Iris pigment epithelial cell (primary cell): ENCODE data around the gene PODN.
A peak's percentile ranks its signal among the peaks of the same experiment; 100 is the strongest.

Source experiments
- DNase-seq: peaks from one replicate; pipeline ENCODE4 v3.0.0-alpha.2; 2011; ENCODE audit warnings: low read depth

The PODN gene

DNA sequence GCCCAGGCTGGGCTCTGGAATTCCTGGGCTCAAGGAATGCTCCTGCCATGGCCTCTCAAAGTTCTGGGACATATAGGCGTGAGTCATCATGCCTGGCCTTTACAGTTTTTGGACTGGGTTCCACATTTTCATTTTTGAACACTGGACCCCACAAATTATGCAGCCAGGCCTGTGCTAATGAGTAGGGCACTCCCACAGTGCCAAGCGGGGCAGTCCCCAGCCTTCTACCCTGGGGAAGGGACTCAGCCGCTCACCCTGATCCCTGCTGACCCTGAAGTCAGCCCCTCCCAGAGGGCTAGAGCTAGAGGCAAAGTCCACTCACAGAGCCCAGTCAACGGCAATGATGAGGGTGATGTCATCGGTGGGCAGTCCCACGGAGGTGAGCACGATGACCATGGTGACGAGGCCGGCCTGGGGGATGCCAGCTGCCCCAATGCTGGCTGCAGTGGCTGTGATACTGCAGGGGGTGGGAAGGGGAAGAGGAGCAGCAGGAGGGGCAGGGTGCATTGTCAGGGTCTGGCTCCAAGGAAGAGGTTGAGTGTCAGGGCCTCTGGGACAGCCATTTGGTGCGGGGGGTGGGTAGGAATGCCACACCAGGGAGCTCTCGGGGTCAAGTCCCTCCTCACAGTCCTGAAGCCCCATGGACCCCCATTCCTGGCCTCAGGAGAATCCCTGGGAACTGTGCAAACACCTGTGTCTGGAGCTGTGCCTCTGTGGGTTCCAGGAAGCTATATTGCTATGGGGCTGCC lies 27.6 kb downstream of the PODN start:
- DNase-seq: no peak

DNA sequence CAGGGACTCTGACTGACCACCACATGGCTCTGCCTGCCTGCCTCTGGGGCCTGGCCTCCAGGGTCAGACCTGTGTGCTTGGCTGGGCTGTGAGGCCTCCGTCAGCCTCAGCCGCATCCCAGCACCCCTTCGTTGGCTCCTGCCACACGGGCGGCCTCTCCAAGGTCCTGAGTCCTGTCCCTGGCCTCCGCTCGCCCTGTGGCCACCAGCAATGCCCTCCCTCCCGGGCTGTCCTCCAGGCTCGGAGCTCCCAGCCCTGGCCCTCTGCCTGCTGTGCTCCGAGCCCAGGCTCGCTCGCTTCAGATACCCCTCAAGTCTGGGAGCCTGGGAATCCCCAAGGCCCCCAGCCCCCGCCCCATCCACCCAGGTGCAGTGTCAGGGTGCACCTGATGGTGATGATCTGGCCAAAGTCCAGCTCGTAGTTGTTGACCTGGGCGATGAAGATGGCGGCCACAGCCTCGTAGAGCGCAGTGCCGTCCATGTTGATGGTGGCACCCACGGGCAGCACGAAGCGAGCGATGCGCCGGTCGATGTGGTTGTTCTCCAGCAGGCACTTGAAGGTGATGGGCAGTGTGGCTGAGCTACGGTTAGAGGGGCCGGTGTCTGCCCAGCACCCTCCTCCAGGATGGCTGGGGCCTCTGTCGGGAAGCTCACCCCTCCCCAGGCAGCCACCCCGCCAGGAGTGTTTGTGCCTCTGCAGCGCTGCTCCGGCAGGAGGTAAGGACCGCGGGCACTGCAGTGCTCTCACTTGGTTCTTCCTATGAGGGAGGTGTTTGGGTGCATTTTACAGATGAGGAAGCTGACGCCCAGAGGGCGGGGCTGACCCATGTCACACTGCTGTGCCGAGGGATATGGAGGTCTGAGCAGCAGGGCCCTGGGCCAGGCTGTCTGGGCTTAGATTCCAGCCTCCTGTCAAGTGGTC lies 28.5 kb downstream of the PODN start:
- no peak for DNase-seq

DNA sequence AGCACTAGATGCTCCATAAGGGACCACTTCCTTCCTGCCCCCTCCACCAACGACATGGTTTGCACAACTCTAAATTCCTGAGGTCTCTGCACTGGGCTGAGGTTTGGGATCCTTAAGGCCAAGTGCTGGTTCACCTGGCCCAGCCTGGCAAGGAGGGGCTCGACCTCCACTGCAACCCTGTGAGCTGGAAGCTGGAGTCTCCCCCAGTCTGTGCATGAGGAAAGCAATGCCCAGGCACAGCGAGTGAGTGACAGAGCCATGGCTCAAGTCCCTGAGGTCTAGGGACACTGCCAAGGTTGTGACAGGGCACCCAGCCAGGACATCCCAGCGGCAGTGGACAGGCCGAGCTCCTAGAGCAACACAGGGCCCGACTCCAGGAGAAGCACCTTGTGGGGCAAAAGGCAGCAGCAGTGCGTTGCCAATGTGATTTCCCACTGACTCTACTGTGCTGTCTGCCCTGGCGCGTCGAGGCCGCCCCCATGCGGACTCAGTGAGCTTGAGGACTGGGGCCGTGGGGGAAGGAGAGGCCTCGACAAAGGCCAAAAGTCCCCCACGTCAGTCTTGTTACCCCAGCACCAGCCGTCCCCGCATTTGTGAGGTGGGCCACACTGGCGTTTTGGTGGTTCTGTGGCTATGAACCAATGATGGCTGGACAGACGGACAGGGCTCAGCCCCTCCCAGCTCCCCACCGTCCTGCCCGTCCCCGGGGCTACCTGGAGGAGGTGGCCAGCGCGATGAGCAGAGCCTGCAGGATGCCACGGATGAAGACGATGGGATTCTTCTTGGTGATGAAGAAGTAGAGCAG lies 30.0 kb downstream of the PODN start:
- peak; percentile 26 for DNase-seq

DNA sequence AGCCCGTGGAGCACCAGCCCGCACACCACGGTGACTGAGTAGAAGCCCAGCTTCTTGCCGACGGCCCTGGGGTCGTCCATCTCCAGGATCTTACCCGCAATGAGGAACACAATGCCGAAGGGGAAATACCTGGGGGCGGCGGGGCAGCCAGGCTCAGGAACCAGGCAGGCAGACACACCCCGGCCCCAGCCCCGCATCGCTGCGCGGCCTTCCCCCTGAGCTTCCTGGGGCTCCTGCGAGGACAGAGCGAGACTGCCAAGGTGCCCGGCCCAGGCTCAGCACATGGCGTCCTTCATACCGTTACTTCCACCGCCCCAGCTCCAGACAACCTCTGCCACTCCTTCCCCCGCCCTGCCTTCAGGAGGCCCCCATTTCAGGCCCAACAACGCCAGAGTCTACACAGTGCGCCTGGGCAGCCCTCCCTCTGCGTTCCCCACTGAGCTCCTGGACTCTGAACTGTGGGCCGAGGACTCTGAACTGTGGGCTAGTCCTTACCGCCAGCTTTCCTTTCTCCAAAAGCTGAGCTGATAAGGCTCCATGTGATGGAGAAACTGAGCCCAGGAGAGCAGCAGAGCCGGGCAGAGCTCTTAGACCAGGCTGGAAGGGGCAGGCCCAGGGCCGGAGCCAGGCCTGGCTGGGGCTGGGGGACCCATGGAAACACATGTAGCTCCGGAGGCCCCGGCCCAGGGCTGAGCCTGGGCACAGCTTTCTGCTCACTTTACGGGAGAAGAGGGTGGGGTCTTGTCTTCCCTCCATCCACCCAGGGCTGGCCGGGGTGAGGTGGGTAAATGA lies 30.8 kb downstream of the PODN start:
- DNase-seq: no peak

DNA sequence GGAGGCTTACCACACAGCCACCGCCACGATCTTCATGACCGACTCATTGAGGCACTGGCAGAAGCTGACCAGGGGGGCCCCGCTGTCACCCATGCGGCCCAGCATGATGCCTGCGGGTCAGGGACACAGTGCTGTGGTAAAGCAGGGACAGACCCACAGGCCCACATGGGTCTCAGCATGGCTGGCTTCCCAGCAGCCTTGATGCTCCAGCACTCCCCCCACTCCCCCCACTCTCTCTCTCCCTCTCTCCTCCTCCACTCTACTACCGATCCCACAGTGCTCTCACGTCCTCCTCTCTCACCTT lies 31.4 kb downstream of the PODN start:
- DNase-seq: no peak

DNA sequence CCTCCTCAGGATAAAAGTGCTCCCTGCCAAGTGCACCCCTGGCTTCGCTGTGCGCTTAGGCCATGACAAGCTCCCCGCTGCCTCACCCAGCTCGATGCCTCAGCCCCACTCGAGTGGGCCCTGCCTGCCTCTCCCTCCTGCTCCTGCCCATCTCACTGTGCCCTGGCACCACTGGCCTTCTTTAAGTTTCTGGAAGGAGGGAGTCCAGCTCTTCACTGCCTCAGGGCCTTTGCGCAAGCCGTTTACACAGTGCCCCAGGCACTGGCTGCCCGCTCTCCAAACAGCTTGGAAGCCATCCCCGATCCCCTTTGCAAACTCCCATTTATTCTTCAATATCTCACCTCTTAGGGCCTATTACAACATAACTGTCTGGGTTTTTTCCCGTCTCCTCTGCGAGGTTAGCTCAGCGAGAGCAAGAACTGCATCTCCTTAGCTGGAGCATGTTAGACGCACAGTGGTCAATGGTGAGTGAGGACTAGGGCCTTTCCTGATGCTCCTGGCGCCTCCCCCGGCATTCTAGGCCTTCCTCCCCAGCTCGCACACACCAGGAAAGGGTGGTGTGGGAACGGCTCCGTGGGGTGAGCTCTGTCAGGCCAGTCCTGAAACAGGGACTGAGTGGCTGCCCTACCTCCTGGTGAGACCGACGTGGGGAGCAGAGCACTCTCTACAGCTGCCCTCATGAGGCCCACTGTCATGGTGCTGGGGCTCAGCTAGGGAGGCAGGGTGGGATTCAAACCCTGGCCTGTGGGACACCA lies 31.9 kb downstream of the PODN start:
- DNase-seq: no peak

DNA sequence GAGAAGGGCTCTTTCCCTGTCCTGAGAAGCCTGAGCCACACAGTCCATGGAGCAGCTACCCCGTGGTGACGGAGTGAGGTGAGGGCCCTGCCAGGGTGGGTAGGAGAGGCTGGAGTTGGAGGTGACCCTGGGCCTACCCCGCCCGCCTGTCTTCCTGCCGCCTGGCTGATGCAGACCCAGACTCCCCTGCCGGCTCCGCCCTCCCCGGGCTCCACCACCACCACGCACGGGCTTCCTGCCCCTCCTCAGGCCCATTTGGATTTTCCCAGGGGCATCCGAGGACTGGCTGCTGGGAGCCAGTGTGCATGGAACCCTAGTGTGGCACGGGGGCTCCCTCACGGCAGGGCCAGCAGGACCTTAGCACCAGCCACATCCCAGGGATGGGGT lies 32.5 kb downstream of the PODN start:
- DNase-seq: no peak

DNA sequence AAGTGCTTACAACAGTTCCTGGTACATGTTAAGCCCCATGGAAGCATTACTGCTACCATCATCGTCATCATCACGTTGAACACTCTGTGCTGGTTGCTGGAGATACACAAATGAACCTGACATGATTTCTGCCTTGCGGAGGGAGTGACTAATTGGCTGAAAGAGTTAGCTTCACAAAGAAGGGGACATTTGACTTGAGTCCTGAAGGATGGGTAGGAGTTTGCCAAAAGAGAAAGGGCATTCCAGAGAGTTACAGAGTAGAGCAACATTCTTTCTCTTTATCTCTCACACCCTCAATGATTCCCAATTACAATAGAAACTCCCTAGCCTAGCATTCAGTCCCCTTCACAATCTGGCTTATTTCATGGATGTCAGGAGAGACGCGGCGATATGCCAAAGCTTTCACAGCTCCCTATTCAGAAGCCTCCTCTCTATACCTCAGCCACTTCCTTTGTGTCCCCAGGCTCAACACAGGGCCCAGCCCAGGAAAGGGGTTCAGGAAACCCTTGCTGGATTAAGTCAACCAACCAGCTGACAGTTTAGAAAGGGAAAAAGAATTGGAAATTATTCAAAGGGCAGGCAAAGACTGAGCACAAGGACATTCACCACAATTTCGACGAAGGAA lies 42.4 kb downstream of the PODN start:
- no peak for DNase-seq

DNA sequence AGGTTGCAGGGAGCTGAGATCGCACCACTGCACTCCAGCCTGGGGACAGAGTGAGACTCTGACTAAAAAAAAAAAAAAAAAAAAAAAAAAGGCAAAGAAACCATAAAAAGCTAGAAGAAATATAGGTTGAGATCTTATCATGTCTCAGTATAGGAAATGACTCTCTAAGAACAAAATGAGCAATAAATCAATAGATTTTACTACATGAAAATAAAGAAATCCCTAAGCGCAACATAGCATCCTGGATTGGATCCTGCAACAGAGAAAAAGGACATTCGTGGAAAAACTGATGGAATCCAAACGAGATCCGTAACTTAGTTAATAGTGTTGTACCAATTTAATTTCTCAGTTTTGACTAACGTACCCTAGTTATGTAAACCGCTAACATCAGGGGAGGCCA lies 45.1 kb downstream of the PODN start:
- no peak for DNase-seq

DNA sequence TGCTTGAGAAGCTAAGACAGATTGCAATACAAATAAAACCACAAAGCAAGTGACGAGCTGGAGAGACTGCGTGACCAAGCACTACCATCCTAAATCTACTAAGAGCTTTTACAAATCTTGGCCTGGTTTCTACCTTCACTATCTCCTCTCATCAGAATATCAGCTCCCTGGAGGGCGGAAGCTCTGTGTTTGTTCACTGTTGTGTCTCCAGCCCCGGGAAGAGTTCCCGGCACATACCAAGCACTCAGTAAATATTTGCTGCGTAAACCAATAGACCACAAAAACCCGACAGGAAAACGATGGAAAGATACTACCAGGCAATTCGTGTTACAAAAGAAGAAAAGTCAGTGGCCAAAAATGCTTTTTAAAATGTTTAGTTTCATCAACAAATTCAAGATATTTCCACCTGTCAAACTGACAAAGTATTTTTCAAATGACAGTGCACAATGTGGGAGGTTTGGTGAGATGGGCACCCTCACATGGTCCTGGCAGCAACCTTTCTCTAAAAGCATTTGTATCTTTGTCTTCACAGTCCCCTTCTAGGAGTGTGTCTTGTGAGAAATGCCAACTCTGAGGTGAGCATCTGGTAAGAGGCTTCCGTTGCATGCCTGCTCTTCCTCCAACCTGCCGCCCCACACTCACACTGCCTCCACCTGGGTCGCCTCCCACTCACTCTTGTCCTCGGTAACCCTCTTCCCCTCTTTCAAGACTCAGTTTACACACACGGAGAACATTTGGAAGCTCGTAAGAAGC lies 45.7 kb downstream of the PODN start:
- DNase-seq: peak; percentile 97

DNA sequence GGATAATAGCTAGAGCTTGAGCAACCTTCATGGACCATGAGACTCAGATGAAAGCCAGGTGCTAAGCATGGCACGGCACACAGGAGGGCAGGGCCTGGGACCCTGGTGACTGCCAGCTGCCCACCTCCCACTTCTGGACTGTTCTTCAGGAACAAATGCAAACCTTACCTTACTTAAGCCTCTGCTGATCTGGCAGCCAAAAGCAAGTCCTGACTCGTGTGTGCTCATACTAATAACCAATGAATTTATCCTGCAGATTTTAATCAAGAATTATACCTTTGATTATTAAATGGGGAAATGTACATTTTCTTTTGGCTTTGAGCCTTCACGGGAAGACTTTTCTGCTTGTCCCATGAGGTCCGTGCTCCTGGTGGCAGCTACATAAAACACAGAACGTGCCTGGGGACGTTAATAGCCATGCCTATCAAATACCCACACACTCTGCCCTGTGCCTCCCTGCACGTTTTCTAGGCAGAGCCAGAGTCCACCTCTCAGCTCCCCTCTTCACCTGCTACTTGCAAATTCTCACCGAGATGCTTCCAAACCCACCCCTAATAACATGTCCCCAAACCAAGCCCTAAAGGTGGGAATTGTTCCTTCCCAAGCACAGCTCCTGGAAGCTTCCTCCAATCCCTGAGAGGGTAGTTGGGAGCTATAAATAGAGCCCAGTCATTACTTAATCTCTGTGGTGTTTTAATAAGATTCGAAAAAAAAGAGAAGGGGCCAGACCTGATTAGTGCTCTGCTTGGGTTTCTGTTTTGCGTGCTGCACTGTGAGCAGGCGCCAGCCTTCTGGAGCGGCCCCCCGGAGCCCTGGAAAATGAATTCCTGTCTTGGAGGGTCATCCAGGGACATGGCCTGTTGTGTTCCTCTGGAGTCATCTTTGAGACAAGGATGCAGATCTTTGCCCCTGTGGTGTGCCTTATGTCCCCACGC lies 46.9 kb downstream of the PODN start:
- DNase-seq: peak; percentile 60

DNA sequence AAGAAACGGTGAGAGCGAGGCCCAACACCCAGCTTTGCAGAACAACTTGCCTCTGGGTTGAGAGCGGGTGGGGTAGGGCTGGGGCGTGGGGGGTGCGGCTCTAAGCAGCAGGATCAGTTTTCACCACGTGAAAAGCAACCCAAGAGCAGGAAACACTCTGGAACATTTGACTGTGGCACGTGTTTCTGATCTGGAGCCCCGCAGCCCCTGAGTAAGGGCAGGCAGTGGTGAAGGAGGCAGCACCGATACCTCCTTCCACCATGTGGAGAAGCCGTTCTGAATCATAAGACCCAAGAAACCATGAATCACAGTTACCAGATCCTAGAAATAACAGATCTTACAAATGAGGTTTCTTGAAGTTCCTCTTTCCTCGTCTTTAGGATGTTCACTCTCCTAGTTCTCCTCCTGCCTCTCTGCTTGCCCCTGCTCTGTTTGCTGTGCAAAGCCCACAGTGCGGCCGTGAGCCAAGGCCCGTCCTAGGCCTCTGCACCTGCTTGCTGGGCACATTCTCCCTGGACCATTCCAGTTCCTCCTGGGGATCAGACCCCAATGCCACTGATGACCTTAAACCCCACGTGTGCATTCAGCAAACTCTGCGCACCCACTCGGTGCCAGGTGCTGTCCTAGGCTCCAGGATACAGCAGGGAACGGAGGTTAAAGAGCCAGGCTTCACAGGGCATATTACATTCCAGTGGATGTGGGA lies 48.5 kb downstream of the PODN start:
- peak; percentile 87 for DNase-seq

DNA sequence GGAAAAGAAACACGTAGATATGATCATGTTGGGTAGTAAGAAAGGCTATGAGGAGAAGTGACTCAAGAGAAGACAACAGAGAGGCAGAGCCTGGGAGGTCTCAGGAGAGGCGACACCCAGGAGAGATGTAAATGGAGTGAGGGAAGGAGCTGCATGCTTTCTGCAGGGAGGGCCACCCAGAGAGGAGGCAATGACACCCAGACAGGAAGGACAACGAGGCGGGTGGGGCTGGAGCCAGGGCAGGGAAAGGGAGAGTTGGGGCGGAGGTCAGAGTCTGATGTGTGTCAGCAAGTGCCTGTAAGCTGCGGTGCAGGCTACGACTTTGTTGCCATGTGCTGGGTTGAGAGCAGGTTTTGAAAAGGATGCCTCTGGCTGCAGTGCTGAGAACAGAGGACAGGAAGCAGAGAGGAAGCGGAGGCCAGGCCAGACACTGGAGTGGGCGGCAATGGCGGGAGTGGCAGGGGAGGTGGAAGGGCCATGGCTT lies 49.1 kb downstream of the PODN start:
- peak; percentile 47 for DNase-seq

DNA sequence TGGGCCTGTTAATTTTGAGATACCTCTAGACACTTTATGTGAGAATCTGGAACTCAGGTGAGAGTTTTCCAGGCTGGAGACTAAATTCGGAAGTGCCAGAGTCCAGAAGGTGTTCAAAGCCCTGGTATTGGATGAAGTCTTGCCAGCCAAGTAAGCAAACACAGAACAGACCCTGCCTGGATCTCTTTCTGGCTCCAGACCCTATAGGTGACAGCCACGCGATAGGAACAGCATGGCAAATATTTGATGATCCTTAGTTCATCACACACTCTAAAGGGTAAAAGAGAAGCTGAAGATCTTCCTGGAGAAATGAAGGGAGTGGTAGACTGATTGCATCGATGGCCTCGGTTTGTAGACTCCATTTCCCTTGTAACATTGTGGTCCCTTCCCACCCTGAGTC lies 49.7 kb downstream of the PODN start:
- DNase-seq: no peak

DNA sequence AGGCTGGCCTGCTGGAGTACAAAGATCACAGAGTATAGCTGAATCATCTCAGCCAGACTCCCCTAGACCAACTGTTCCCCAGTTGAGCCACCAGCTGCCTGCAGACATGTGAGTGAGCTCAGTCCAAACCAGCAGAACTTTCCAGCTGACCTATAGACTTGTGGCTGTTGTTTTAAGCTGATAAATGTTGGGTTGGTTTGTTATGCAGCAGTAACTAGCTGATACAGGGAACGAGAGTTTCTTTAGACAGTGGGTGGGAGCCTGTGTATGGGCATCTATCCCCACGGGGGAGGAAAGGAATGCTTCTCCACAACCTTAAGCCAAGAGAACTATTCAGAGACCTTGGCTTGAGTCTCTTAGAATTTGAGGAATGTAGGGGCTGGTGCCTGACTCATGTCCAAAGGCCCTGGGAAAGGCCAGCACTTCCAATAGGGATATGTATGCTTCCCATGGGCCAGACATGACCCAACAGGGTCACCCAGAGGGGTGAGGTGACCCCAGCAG lies 50.3 kb downstream of the PODN start:
- DNase-seq: peak; percentile 81

DNA sequence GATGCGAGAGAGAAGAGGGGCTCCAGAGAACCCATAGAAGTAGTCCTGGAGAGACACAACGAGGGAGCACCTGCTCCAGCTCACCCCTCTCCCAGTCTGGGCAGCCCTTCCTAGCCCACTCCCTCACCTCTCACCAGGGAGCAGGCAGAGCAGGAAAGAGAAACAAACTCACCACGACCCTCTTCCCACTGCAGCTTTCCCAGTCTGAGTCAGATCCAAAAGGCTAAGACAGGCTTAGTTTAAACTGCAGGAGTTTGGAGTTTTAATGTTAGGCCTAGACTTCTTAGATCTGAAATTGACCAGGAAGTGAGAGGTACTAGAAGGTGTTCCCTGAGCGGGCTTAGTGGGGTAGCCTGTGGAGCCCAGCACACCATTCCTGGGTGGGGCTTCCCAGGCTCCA lies 50.8 kb downstream of the PODN start:
- no peak for DNase-seq

DNA sequence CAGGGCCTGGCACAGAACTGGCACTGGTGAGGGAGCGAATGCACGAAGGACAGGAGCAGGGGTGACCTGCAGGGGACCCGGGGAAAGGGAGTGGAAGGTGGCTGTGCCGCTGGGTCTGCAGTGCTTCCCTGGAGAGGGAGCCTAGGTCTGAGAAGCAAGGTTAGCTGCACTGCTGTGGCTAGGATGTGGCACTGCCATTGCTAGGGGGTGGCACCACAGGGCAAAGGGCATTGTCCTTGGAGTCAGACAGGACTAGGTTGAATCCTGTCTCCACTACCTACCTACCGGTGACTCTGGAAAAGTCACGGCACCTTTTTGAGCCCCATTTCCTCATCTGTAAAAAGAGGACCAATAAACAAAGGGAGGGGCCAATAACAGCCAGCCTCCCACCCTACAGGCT lies 52.1 kb downstream of the PODN start:
- DNase-seq: no peak
